T-helper 9 cell (primary cell): ENCODE measurements around the gene GABARAP.

ENCODE experiments used
- DNase-seq: peaks from one replicate; pipeline ENCODE4 v3.0.0-alpha.2; 2020

GABARAP gene

GRCh38 chr17:7239091-7240027 is 2.9 kb downstream of the GABARAP start, which contains the start of gene PHF23:
Gene PHF23 (minus strand): TSS chr17:7239457. CDS start chr17:7239279, 178 bp downstream.
- DNase-seq = peak; percentile 91

- no peak for DNase-seq
Observed at GRCh38 chr17:7238420-7239090, 3.7 kb downstream of the GABARAP start.

- peak; percentile 65 for DNase-seq
Observed at GRCh38 chr17:7237761-7238419, 4.4 kb downstream of the GABARAP start.

DNA sequence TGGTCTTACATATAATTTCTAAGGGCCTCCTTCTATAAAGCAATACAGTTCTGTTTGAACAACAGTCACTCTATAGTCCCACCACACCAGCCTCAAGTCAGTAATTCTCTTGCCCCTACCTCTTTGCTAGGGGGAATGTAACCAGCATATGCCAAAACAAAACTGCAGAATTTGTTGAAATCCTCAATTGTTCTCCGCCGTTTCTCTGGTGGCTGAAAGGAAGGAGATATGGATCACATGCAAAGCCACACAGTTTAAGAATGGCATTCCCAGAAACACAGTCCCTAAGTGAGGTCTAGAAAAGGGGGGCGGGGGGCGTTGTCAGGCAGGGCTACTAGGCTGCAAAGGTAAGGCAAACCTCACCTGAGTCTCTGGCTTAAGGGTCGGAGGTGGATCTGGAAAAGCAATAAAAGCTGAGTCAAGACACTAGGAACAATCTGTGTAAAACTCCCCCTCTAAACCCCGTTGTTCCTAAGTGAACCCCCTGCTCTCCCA is 4.9 kb downstream of the GABARAP start:
- no peak for DNase-seq

DNA sequence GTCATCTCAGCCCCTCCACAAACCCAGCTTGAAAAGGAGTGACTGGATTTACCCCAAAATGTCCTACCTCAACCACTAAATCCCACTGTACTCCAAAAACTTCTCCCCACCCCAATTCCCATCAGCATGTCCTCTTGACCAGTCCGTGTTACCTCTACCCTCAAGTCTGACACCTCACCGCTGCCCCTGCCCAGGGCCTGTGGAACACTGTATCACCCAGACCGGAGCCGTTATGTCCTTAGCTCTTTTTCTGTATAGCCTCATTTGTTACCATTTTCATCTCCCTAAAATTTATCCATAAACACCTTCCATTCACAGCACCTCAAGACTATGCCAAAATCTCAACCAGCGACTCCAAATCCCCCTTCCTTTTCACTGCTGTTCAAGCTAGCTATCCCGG is 5.4 kb downstream of the GABARAP start:
- DNase-seq = no peak

DNA sequence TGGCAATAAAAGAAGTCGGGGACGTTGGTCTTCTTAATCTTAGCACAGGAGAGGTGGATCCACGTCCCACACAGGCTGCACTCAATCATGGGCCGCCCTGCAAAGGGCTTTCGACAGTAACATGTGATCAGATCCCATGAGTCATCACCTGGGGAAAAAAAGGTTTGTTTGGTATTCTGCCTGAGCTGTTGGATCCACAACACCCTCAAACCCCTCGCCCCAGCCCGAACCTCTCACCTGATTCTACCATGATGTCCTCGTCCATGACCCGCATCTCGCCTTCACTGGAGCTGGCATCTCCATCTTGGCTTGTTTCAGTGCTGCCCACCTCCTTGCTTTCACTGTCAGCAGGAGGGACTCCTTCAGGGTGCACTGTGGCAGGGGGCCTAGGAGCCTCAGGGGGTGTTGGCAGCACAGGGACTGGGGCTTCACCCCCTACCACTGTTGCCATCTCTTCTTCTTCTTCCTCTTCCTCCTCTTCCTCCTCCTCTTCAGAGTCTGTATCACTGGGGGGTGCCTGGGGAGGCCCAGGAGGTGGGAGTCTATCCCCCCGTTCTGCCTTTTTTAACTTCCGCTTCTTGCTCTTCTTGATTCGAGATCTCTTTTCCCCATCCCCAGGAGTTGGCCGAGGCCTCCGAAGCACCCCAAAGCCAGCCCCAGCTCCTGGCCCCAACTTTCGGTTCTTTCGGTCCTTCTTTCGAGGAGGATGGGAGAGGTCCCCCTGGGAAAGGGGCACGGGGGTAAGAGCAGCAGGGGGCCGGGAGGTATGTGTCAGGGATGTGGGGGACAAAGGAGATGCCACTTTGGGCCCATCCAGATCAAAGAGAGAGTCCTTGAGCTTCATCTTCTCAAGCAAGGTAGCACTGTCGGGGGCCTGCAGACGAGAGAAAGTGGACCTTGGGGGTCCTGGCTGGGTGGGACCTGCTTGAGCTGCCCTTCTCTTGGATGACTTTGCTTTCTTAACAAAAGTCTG is 6.3 kb downstream of the GABARAP start:
- no peak for DNase-seq

DNA sequence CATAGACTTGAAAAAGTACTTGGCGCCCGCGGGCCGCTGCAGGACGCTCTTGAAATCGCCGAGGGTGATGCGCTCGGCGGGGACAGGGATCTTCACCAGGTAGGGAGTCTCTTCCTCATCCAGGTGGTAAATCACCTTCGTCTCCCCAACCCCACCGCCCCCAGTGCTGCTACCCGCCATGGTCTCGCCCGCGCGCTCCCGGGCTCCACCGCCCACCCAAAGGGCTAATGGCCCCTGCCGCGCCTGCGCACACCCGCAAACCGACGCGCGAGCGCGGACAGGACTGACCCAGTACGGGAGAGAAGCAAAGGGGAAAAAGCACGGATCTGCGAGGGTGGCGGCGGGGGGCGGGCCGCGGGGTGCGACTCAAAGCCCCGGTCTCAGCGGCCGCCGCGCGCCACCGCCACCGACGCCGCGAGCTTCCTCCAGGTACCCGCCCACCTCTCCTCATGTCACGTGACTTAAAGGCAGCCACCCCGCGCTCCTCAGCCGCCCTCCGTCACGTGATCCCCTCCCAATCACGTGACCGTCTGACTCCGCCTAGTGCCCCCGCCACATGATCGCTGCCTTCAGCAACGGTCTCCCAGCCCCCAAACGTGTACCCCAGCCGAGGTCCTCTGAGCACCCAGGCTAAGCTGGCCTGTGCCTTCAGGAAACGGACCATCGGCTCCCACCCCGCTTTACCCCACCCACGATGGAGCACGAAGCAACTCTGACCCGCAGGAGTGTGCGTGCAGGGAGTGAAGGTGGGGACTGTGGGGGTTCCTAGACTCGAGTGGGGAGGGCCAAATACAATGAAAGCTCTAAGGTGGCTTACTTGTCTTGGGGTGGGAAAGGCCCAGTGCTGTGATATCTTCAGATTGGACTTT is 7.9 kb downstream of the GABARAP start, which contains the start of gene DVL2:
Gene DVL2, minus strand, starts transcription at position 435 of the 869 bp plus-strand sequence. Its CDS starts 255 bp downstream, at position 180.
- peak; percentile 92 for DNase-seq

GRCh38 chr17:7233701-7234082 is 8.6 kb downstream of the GABARAP start:
- no peak for DNase-seq

DNA sequence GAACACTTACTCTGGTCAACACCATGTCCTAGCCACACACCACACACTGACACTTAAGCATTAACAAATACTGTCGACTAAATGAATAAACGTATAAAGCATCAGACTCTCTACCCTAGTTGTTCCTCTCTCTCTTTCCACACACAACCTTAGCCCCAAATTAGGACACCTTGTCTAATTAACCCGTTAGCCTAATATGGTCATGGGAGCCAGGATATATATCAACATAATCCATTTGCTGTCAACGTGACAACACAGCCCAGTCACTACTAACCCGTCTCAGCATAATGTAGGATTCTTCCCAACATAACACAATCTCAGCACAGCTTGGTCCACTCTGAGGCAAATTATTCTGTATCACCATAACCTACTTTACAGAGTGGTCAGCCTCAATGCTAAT is 10.1 kb downstream of the GABARAP start:
- no peak for DNase-seq

DNA sequence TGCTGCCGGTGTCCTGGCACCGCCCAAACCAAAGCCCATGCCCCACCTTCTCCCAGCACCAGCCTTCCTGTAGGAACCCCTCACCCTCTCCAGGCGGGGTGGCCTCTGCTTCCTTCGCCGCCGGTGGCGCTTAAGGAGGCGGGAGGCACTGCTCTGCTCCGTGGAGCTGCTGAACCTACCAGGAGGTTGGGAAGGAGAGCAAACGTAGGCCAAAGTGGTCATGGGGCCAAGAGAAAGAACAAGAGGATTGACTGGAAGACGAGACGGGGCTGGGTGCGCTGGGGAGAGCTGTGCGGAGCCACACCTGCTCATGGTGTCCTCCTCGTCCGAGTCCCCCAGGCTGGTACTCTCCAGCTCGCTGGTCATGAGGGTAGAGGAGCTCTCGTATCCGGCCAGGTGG is 12.7 kb downstream of the GABARAP start:
- DNase-seq = no peak

DNA sequence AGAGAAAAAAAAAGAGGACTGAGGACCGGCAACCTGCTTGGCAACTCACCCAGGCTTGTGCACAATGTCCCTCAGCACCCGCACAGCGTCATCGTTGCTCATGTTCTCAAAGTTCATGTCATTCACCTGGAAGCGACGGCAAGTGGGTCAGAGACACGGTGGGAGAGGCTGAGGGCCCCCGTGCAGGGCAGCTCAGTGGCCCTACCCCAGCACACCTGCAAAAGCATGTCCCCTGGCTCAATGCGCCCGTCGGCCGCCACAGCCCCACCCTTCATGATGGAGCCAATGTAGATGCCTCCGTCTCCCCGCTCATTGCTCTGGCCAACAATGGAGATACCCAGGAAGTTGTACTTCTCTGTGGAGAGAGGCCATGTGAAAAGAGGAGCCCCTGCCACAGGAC is 13.3 kb downstream of the GABARAP start:
- DNase-seq = no peak

GRCh38 chr17:7226721-7227710 is 15.2 kb downstream of the GABARAP start:
- DNase-seq = no peak

DNA sequence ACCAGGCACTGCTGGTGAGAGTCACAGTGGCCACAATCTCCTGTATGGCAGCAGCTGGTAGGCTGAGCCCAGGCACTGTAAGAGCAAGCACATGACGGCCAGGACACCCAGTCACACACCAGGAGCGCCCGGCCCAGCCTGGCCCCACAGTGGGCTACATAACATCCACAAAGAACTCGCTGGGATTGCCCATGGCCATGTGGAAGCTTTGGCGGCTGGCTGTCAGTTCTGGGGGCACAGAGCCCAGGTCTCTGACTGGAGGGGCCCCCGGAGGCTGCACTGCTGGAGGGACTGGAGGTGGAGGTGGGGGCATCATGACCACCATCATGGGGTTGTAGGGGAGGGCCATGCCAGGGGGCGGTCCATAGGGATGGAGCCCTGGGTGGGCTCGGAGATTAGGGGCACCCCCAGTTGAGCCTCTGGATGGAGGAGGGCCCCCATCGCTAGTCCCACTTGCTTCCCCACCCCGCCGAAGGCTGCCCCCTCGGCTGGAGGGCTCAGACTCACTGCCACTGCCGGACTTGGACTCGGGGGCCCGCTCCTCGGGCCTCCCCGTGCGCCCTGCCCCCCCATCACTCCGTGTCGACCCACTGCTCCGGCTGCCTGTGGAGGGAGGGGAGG is 16.4 kb downstream of the GABARAP start:
- no peak for DNase-seq

DNA sequence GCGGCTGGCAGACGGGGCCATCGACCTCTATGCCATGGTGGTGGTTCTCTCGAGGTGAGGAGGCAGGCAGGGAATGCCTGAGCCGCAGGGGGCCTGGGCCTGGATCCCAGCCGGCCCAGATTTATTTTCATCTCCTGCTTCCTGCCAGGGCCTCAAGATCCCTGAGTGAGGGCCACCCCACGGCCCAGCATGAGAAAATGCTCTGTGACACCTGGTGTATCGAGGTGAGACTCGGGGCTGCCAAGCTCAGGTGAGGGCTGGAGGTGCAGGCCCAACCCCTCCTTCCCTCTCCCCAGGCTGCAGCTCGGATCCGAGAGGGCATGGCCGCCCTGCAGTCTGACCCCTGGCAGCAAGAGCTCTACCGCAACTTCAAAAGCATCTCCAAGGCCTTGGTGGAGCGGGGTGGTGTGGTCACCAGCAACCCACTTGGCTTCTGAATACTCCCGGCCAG is 17.6 kb downstream of the GABARAP start:
- DNase-seq = no peak

DNA sequence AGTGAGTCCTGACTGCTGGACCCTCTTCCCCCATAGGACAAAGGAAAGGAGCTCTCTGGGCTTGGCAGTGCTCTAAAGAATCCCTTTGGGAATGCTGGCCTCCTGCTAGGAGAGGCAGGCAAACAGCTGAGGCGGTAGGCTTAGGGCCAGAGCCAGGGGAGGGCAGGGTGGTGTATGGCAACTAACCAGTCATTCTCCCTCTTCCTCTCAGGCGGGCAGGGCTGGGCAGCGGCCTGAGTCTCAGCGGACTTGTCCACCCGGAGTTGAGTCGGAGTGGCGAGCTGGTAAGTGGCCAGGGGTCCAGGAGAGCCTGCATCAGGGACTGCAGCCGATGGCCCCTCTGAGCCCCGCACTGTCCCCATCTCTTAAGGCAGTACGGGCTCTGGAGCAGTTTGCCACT is 18.1 kb downstream of the GABARAP start:
- no peak for DNase-seq

DNA sequence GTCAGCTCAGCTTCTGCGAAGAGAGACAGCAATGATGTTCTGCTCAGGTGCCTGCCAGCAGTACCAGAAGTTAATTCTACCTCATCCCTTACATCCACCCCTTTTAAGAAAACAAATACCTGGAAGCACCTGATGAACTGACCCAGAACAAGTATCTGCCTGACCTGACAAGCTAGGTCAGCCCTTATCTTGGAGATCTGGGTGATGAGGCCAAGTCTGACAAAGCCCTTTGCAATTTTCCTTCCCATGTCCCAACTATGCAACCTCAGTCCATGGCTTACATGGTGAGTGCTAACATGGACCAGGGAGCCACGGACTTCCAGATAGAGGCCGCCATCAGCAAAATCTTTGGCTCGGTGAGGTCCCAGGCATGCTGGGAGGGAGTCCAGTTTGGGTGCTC is 18.9 kb downstream of the GABARAP start:
- no peak for DNase-seq

- DNase-seq = no peak
Observed at GRCh38 chr17:7222972-7223292, 19.3 kb downstream of the GABARAP start.

DNA sequence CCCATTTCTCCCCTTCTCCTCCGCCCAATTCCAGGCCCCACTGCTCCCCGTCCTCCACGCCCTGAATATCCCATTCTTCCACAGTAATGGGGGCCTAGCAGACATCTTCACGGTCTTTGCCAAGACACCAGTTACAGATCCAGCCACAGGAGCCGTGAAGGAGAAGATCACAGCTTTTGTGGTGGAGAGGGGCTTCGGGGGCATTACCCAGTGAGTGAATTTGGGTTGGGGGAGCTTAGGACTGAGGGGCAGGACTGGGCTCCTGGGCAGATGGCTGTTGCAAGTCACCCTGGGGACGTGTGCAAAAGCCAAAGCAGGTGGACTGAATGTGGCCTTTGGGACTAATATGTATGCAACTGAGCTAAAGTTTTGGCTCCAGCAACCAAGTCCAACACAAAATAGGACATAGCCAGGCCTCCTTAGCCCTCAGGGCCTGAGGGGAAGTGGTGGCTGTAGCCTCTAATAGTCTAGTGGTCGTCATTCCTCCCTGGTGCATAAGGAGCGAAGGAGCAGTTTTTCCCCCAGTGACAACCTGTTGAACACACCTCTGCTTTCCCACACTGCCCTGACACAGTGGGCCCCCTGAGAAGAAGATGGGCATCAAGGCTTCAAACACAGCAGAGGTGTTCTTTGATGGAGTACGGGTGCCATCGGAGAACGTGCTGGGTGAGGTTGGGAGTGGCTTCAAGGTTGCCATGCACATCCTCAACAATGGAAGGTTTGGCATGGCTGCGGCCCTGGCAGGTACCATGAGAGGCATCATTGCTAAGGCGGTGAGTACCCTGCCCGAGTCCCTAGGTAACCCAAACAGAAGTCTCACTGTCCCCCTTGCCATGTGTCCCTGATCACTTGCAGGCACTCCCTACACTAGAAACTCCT is 19.9 kb downstream of the GABARAP start:
- DNase-seq = no peak
